Measurements from ENCODE around the gene SHISAL1.
"Not testable (repeated sequence)": the region's sequence is repeated elsewhere in the genome, so short reads cannot be mapped to it uniquely, and the experiment has no call there.

SHISAL1 gene

DNA sequence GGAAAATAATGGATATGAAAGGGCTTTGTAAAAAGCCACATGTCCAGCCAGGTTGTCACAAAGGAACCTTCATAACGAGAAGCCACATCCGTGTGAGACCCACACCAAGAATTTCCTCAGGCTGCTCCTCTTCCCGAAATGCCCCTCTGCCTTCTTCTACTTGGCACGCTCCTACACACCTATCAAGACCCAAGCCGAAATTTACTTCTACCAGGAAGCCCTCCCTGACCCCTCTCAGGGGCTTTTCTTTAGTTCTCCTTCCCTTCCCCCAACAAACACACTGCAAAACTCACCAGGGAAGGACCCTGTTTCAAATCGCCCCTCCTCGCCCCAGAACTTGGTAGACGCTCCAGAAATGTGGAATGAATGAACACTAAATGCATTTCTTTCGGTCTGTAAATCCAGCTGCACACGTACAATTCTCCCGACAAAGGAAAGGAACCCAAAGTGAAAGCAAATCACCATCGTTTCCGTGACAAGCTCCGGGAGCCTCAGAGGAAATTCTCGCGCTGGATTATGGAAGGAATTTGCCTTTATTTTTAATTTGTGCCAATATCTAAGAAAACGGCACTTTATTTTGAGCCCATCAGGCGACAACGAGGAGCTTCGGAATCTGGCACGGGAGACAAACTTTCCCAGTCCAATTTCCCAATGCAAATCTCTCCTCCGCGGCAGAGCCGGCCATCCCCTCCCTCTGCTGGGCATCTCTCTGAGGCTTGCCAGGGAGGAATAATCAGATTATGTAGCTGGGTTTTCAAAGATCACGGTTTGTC is 13.2 kb upstream of the SHISAL1 start:
- no peak for DNase-seq

DNA sequence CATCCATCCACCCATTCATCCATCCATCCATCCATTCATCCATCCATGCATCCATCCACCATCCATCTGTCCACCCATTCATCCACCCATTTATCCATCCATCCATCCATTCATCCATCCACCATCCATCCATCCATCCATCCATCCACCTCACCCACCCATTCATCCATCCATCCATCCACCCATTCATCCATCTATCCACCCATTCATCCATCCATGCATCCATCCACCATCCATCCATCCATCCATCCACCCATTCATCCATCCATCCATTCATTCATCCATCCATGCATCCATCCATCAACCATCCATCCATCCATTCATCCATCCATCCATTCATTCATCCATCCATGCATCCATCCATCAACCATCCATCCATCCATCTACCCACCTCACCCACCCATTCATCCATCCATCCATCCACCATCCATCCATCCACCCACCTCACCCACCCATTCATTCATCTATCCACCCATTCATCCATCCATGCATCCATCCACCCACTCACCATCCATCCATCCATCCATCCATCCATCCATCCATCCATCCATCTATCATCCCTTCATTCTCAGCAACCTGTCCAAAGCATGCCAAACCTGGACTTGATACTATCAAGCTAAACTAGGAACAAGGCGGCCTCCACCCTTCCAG is 10.5 kb upstream of the SHISAL1 start:
- not testable (repeated sequence) for DNase-seq

DNA sequence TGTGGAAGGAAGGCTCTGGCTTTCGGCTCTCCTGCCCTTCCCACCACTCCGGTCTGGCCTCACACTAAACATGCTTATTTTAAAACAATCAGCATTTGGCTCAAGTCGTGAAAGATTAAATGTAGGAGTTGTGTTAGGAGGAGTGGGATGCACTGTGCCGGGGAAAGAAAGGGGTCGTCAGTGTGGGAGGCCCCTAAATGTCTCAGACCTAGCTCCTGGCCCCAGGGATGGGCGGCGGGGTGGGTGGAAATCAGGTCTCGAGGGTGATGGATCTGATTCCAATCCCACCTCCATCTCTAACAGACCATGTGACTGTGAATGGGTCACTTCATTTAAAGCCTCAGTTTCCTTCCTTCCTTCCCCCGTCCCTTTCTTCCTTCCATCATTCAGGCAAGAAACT is 6.9 kb upstream of the SHISAL1 start:
- no peak for DNase-seq

DNA sequence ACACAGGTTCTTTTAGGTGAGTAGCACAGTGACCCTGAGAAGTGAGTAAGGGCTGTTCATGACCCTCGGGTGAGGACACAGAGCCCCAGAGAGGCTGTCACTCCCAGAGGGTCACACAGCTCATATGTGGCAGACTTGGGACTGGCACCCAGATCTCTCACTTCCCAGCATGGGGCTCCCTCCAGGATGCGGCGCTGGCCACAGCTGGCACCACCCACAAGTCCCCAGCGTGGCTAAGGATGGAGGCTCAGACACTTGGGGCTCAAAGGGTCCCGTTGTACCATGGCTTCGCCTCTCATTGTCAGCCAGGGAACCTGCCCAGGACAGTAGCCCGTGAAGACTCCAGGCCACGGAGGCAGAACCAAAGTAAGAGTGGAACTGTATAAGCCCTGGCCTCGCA is 6.0 kb upstream of the SHISAL1 start:
- DNase-seq = no peak

DNA sequence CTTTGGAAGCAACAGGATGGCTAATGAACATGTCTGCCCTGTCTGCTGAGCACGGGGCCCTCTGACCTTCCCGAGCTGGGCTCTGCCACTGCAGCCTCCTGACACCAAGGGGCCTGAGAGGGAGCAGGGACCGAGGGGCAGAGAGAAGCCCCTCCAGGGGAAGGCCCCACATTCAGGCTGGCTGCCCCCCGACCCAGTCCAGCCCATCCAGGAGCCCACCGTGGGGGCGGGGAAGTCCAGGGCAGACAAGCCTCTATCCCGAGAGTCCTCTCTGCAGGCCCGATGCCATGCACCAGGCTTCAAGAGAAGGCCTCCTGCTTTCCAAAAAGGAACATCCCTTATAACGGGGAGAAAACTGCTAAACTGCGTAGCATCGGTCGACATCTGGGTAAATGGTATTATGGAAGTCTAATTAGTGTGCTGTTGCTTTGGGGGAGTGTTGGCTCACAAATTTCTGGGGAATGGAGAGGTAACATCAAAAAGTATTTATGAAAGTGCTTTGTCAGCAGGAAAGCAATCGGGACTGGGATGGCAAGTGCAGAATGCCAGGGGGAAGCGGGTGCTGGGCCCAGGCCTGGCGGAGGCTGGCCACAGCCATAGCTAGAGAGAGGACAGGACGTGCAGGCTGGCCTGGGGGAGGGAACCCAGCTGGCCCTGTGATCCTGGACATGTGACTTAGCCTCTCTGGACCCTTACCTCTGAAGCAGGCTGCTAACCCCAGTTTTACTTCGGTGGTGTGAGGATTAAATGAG is 5.3 kb upstream of the SHISAL1 start:
- DNase-seq = no peak

DNA sequence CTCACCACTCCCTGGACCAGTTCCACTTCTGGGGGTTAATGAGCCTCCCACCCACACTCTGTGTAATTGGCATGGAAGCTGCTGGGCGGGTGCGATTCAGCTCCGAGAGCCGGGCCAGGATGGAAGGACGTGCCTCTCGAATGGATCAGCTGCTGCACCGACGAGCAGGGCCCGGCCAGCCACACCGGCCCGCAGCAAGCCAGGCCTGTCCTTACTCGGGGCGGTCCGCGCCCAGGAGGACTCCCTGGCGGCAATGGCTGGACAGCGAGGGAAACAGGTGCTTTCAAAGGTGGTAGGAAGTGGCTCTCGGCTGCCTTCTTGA is 4.3 kb upstream of the SHISAL1 start:
- DNase-seq = no peak

DNA sequence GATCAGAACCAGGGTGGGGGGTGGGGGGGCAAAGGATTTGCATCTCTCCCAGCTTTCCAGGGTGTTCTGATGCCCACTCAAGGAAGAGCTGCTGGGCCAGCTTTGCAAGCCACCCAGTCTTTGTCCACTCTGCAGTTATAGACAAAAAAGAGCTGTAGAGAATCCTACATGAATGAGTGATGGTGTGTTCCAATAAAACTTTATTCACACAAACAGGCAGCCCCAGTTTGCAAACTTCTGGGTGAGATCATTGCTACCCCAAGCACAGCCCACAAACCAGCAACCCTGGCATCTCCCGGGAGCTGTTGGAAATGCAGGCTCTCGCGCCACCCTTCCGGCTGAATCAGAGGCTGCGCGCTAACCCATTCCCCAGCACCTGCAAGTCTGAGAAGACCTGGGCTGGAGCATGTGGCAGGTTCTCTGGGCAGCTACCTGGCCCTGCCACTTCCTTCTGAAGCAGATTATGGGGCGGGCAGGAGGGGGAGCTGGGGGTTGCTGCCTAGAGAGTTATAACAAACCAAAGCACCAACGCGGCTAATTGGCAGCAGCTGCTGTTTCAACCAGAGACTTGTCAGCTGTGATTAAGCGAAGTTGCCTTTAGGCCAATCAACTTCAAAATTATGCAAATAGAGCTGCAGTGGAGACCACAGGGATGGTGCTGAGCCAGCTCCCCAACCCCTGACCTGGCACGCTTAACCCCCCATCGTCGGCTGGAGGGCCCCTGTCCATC is 3.8 kb upstream of the SHISAL1 start:
- DNase-seq = no peak

DNA sequence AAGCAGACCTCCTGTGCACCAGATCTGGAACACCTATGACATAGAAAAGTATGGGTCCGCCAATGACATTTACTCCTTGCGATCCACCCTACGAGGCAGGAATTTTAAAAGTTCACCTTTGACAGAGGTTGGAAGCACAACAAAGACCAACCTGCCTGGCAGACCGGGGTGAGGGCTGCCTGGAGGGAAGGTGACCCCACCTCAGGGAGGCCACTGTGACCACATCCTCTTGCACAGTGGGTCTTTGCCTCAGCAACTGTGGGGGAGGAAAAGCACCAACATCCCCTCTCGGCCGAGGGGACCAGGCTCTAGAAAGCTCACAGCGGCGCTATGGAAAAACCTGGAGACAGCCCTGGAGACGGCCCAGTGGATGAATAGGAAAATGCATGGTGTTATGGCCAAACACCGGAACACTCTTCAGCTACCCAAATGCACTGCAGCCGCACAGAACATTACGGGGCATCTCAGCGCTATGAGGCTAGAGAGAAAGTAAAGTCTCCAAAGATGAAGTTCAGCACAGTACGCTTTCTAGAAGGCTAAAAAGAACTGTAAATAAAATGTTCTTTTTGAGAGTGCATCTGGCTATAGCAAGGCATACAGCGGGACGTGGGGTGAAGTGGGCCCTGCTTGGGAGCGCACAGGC is 1.8 kb upstream of the SHISAL1 start:
- DNase-seq = no peak

DNA sequence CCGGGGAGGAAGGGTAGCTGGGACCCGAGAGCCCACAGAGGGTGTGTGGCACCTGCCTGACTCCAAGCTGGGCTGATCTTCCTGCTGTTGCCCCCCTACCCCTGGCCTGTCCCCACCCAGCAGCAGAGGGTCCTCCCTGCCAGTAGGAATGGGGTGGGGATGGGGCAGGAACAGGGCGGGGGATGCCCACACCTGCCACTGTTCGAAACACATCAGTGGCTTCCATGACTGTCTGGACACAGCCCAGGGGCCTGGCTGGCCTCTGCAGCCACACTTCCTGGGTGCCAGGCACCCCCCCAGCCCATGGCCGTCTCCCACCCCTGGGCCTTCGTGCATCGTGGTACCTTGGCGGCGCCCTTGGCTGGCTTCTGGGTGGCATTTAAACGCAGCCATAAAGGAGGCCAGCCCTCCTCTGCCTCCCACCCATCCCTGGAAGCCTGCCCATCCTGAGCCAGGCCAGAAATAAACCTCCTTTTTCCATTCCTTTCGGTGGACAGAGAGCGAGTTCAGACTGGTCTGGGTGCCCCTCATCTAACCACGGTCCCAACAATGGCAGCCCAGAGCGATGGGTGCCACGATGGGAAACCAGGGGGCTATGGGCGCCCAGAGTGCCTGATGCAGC is 745 bp upstream of the SHISAL1 start:
- DNase-seq = no peak

DNA sequence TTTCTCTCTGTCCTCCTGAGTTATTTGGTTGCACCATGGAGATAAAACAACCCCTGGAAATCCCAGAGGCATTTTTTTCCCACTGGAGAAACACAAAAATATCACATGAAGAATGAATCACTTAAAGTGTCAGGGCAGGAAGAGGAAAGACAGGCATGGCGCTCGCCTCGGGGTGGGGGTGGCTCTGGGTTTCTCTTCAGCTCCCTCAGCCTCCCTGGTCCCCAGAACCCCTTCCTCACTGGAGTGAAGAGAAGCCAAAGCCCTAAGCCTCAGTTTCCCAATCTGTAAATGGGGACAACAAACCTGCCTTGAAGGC is 938 bp downstream of the SHISAL1 start:
- no peak for DNase-seq

DNA sequence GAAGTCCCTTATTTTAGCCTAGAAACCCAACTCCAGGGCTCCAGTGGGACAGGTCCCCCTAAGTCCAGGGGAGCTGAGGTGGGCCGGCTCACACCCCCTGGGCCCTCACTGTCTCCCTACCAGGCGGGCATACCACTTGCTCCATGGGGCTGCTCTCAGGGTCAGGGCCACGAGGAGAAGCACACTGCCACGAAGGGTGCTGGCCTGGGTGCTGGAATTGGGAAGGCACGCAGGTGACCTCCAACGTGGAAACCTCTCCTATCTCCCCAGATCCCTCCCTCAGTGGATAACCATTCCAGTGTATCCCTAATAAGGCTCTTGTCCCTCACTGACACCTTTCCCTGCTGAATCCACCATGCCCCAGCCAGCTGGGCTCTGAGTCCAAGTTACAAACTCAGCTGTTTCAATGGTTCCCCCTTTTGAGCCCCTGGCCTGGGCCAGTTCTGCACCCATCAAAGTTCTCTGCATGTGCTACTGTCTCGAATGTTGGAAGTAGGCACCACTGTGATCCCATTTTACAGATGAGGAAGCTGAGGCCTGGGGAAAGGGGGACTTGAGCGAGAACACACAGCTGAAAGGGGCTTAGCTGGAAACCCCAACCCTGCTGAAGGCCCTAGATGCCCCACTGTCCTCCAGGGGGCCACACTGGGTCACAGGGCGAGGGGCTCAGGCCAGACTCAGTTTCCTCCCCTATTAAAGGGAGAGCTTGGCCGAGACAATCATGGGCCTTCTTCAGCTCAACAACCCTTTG is 1.5 kb downstream of the SHISAL1 start:
- no peak for DNase-seq

DNA sequence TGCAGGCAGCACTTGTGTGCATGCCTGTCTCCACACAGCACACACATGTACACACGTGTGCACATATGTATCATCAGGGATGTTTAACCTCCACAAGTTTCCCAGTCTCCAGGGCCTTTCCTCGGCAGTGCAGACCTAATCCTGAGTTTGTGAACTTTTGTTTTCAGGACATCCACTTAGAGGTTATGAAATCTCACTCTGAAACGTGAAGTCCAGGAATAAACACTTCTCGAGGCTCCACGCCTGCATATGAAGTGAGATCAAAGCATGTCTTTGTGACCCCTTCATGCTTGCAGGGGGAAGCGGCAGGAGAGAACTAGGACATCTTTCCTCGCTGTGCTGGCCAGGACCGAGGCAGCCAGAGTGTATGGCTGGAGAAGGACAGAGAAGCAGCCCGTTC is 3.1 kb downstream of the SHISAL1 start:
- no peak for DNase-seq

DNA sequence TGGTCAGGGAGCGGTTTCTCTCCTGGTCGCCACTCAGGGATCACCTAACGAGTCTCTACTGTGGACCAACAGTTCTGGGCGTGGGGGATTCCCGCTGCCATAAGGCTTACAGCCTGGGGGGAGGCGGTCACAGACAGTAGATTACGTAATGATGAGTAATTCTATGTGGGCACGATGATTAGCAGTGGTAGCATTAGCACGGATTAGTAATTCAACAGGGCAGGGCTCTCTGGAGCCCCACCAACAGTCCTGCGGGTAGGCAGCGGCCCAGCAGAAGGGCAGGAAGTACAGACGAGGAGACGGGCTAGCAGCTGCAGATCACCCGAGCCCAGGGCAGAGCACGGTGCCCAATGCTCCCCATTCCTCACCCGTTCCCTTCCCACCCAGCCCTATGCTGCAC is 3.6 kb downstream of the SHISAL1 start:
- DNase-seq = no peak

DNA sequence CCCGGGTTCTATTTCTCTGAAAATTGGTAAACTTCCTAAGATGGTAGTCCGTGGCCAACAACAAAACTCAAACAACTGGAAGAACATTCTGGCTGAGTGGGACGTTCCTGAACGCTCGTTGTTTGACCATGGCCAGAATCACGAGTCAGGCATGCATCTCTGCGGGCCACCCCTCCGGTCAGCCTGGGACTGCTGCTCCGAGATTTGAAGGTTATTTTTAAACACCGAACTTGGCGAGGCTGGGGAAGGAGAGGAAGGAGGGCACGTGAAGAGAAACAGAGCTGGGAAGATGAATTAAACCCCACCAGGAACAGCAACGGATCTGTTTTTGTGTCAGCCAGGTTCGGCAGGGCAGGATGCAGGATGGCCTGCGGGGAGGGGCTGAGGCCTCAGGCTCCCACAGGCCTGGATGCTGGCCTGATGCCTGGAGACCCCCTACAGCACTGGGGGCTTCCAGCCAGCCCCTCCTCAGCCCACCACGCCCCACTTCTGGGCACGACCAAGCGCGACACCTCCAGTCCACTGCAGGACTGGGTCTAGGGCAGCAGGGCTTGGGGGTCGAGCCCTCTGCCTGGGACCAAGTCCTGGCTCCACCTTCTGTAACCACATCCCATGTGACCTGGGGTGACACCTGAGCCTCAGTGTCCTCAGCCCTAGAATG is 5.1 kb downstream of the SHISAL1 start:
- no peak for DNase-seq

DNA sequence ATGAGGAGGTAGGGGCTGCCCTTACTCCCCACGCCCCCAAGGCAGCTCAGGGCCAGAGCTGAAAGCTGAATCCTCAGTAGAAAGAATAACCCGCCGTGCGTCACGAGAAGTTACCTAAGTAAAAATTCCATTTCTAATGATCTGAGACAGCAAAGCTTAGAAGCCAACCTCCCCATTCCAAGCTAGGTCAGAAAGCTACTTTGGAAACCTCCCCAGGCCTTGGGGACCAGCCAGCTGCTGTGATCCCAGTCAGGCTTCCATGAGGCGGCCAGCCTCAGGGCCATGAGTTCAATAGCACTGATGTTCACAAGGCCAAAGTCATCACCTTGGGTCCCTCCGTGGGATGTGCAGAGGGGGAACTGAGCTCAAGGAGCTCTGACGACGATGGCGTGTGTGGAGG is 6.9 kb downstream of the SHISAL1 start:
- DNase-seq = no peak

DNA sequence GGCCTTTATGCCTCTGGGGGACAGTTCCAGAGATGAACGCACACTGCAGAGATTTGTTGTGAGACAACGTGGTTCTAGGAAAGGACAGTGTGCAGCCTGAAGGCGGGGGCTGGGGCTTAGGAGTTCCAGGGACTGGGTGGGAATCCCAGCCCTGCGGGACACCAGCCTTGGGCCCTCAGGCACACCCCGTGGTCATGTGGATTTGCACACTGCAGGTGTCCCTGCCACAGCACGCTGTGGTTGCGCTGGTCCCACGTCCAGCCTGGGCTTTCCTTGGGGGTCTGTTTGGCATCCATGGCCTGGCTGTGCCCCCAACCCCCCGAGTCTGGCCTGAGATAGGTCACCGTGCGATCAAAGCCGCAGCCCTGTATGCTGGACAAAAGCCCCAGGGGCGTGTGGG is 7.3 kb downstream of the SHISAL1 start:
- DNase-seq = no peak

DNA sequence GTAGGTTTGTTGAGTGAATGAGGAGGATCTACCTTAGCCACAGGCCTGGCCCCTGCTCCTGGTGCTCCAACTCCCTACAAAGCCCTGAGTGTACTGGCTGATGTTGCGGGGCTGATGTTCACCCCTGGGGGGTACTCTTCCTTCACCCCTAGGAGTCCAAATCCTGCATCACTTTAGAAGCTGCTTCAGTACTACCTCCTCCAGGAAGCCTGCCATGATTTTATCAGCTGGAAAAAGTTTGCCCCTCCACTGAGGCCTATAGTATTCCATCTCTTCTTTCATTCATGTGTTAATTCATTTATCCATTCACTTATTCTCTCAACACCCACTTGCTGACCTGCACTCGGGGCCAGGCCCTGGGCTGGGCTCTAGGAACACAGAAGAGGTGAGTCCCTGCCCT is 7.8 kb downstream of the SHISAL1 start:
- DNase-seq = no peak

DNA sequence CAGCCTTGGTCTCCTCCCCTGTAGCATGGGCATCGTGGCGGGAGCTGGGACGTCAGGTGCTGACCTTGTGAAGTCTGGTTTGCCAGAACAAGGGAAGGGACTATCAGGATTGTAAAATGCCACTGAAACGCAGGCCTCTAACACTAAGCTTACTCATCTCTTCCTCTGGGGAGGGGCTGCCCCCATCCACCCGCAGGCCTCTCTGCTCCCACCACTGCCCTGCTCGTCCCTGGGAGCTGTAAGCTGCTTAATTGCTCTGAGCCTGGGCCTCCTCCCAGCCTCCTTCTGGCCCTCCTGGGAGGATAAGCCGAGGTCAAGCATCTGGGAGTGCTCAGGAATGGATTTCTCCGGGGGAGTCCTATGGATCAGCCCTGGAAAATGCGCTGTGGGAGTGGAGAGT is 8.4 kb downstream of the SHISAL1 start:
- no peak for DNase-seq

DNA sequence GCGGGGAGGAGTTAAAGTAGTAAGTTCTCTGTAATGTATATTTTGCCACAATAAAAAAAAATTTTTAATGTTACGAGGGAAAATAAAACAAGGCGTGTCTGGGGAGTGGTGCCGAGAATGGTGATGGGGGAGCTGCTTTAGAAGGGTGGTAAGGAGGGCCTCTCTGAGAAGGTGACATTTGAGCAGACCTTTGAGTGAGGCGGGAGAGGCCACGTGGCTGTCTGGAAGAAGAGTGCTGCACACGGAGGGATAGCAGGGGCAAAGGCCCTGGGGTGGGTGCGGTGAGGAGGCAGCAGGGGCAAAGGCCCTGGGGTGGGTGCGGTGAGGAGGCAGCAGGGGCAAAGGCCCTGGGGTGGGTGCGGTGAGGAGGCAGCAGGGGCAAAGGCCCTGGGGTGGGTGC is 10.4 kb downstream of the SHISAL1 start:
- not testable (repeated sequence) for DNase-seq

DNA sequence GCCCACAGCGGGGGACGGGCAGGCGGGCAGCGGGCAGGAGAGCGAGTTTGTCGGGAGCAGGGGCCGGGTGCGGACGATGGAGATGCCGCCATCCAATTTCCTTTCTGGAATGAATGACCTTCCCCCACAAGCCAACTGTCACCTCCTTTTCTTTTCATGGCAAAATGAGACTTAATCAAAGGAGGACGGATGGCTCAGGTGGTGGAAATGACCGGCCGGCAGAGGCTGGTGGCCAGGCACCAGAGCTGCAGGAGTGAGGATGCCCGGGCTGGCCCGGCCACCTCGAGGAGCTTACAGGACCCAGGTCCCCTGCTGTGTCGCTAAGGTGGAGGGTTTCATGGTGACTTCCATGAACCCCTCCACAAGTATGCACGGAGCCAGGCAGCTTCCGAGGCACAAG is 11.7 kb downstream of the SHISAL1 start:
- DNase-seq = no peak

DNA sequence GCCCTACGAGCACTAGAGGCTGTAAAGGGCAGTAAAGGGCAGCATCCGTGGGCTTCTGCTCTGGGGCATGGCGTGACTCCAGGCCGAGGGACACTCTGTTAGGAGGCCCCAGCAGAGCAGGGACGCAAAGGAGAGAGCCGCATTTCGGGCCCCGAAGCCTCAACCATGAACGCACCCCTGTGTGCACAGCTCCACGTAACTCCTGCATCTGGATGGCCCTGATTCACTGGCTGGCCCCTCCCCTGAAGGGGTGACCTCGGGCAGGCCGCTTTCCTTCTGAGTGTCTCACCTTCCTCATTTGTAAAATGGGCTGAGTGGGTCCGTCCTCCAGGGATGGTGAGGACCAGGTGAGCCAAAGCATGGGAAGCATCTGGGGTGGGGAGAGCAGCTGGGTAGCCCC is 13.6 kb downstream of the SHISAL1 start:
- DNase-seq = no peak

Data from activated gamma-delta T cell (primary cell).